ENCODE data around the gene DDX1. TPM values are rescaled to one million over a fixed set of nuclear protein-coding genes. Genes with fewer than 3 reads are reported as not detected.
"Not testable (repeated sequence)": the region's sequence is repeated elsewhere in the genome, so short reads cannot be mapped to it uniquely, and the experiment has no call there.

The DDX1 gene
- total RNA-seq, 2 experiments from 2014 or later: 42.7 to 91.8 TPM

DNA sequence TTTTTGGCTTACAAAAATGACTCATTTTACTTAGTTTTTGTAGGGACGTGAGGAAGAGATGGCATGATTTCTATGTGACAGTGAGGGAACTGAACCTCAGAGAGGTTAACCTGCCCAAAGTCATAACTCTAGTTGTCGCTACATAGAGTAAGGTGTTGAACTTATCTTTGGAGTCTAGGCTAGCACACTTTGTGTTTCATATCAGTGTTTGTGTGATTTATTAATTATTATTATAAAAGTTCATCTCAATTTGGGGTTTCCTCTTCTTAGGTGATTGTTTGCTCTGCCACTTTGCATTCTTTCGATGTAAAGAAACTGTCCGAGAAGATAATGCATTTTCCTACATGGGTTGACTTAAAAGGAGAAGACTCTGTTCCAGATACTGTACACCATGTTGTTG is 28.3 kb downstream of the DDX1 start:
- DNase-seq (ENCODE audit: low spot score): no peak
- Histone ChIP-seq H3K9me3 (ENCODE audit: low read length) (peaks cover 7% of the 10 kb centered on the region; the same call in 1 of the 2 replicates), H3K27ac (ENCODE audit: low read depth, low read length, poor library complexity, severe bottlenecking) (no peak overlapping the region), H3K4me2 (ENCODE audit: low read length) (no peak overlapping the region), H3K79me2 (ENCODE audit: insufficient read depth, low read depth, low read length) (no peaks in the 10 kb centered on the region), H3K36me3 (ENCODE audit: insufficient read depth, low read length) (peaks cover 95% of the 10 kb centered on the region), H3K4me1 (ENCODE audit: insufficient read depth, low read length, poor library complexity, severe bottlenecking) (no peaks in the 10 kb centered on the region), H3K4me3 (ENCODE audit: low read depth, low read length, poor library complexity, severe bottlenecking) (no peak overlapping the region), H3K9me2 (ENCODE audit: insufficient read depth, low read length) (no peaks in the 10 kb centered on the region), H4K20me1 (ENCODE audit: insufficient read depth, low read length) (no peaks in the 10 kb centered on the region), H2AFZ (ENCODE audit: low read length) (no peak overlapping the region)
- BruUV-seq (replicated peaks): no TSS peak
- TF ChIP-seq, protein P1, sequence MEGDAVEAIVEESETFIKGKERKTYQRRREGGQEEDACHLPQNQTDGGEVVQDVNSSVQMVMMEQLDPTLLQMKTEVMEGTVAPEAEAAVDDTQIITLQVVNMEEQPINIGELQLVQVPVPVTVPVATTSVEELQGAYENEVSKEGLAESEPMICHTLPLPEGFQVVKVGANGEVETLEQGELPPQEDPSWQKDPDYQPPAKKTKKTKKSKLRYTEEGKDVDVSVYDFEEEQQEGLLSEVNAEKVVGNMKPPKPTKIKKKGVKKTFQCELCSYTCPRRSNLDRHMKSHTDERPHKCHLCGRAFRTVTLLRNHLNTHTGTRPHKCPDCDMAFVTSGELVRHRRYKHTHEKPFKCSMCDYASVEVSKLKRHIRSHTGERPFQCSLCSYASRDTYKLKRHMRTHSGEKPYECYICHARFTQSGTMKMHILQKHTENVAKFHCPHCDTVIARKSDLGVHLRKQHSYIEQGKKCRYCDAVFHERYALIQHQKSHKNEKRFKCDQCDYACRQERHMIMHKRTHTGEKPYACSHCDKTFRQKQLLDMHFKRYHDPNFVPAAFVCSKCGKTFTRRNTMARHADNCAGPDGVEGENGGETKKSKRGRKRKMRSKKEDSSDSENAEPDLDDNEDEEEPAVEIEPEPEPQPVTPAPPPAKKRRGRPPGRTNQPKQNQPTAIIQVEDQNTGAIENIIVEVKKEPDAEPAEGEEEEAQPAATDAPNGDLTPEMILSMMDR (conservative IDR thresholded peaks at IDR 0.05; ENCODE audit: low read length): no peak
- no peak for TF ChIP-seq EZH2phosphoT487 (IDR thresholded peaks at IDR 0.05; ENCODE audit: borderline replicate concordance, low read depth, low read length)
- CTCF ChIA-PET (ENCODE audit: unreplicated experiment): no interaction called here
- intact Hi-C loops (cut with micrococcal nuclease; ENCODE audit: unreplicated experiment): no loop called here
- POLR2A ChIA-PET: no interaction called here

DNA sequence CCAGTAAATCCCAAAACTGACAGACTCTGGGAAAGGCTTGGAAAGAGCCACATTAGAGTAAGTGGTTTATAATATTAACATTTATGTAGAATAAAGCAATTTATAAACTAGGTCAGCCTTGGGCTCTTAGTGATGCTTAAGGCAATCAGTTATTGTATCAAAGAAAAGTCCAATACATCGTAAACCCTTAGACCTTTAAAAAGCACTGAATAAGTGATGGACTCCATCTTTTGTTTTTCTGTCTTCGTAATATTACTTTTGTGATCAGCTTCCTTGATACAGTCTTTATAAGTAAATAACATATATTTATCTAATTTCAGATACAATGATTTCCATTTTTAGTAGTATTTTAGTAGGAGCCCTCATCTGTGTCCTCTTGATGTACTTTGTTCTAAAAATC is 28.7 kb downstream of the DDX1 start:
- TF ChIP-seq, protein P1 (conservative IDR thresholded peaks at IDR 0.05; ENCODE audit: low read length): no peak
- TF ChIP-seq EZH2phosphoT487 (IDR thresholded peaks at IDR 0.05; ENCODE audit: borderline replicate concordance, low read depth, low read length): no peak
- BruUV-seq (replicated peaks): no TSS peak
- intact Hi-C loops (cut with micrococcal nuclease; ENCODE audit: unreplicated experiment): no loop called here
- H3K9me2 ChIP-seq (ENCODE audit: insufficient read depth, low read length): no peaks in the 10 kb centered on the region
- no peaks in the 10 kb centered on the region for H4K20me1 ChIP-seq (ENCODE audit: insufficient read depth, low read length)
- no peaks in the 10 kb centered on the region for H3K79me2 ChIP-seq (ENCODE audit: insufficient read depth, low read depth, low read length)
- H2AFZ ChIP-seq (ENCODE audit: low read length): no peak overlapping the region
- ChIA-PET POLR2A (no interaction called here), CTCF (ENCODE audit: unreplicated experiment) (no interaction called here)
- peaks cover 7% of the 10 kb centered on the region; the same call in 1 of the 2 replicates for H3K9me3 ChIP-seq (ENCODE audit: low read length)
- no peaks in the 10 kb centered on the region for H3K4me1 ChIP-seq (ENCODE audit: insufficient read depth, low read length, poor library complexity, severe bottlenecking)
- H3K4me2 ChIP-seq (ENCODE audit: low read length): no peak overlapping the region
- H3K4me3 ChIP-seq (ENCODE audit: low read depth, low read length, poor library complexity, severe bottlenecking): no peak overlapping the region
- peaks cover 95% of the 10 kb centered on the region for H3K36me3 ChIP-seq (ENCODE audit: insufficient read depth, low read length)
- no peak overlapping the region for H3K27ac ChIP-seq (ENCODE audit: low read depth, low read length, poor library complexity, severe bottlenecking)
- DNase-seq (ENCODE audit: low spot score): no peak

DNA sequence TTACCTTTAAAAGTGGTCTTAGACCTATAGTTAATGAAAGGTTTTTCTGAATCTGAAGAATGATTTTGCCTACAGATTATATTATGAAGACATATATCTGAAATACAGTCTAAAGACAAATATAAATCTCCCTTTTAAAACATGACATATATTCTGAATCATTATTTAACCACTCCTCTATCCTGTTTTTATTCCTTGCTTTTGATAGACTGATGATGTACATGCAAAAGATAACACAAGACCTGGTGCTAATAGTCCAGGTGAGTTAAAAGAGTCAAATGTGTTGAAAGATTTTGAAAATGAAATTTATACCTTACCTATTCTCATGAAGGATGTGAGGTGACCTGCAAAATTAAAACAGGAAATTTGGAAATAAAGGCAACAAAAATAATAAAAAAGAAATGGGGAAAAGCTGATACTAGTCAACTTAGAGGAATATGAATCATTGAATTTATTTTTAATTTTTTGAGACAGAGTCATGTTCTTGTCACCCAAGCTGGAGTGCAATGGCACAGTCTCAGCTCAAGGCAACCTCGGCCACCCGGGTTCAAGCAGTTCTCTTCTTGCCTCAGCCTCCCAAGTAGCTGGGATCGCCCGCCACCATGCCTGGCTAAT is 29.3 kb downstream of the DDX1 start:
- Histone ChIP-seq H3K79me2 (ENCODE audit: insufficient read depth, low read depth, low read length) (no peaks in the 10 kb centered on the region), H3K9me2 (ENCODE audit: insufficient read depth, low read length) (no peaks in the 10 kb centered on the region), H2AFZ (ENCODE audit: low read length) (no peak overlapping the region), H3K4me2 (ENCODE audit: low read length) (no peak overlapping the region), H4K20me1 (ENCODE audit: insufficient read depth, low read length) (no peaks in the 10 kb centered on the region), H3K4me3 (ENCODE audit: low read depth, low read length, poor library complexity, severe bottlenecking) (no peak overlapping the region), H3K27ac (ENCODE audit: low read depth, low read length, poor library complexity, severe bottlenecking) (no peak overlapping the region), H3K36me3 (ENCODE audit: insufficient read depth, low read length) (peaks cover 99% of the 10 kb centered on the region), H3K9me3 (ENCODE audit: low read length) (peaks cover 7% of the 10 kb centered on the region; the same call in 1 of the 2 replicates), H3K4me1 (ENCODE audit: insufficient read depth, low read length, poor library complexity, severe bottlenecking) (no peaks in the 10 kb centered on the region)
- intact Hi-C loops (cut with micrococcal nuclease; ENCODE audit: unreplicated experiment): no loop called here
- no TSS peak for BruUV-seq (replicated peaks)
- CTCF ChIA-PET (ENCODE audit: unreplicated experiment): no interaction called here
- DNase-seq (ENCODE audit: low spot score): no peak
- TF ChIP-seq EZH2phosphoT487 (IDR thresholded peaks at IDR 0.05; ENCODE audit: borderline replicate concordance, low read depth, low read length): no peak
- TF ChIP-seq, protein P1 (conservative IDR thresholded peaks at IDR 0.05; ENCODE audit: low read length): no peak
- POLR2A ChIA-PET: no interaction called here

DNA sequence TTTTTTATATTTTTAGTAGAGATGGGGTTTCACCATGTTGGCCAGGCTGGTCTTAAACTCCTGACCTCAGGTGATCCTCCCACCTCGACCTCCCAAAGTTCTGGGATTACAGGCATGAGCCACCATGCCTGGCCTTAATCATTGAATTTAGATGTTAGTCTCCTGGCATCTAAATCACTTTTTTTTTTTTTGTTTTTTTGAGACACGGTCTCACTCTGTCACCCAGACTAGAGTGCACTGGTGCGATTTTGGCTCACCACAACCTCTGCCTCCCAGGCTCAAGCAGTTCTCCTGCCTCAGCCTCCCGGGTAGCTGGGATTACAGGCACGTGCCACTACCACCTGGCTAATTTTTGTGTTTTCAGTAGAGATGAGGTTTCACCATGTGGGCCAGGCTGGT is 29.8 kb downstream of the DDX1 start:
- POLR2A ChIA-PET; CTCF ChIA-PET (ENCODE audit: unreplicated experiment); H3K79me2 ChIP-seq (ENCODE audit: insufficient read depth, low read depth, low read length); DNase-seq (ENCODE audit: low spot score); intact Hi-C loops (cut with micrococcal nuclease; ENCODE audit: unreplicated experiment); H4K20me1 ChIP-seq (ENCODE audit: insufficient read depth, low read length); H3K4me1 ChIP-seq (ENCODE audit: insufficient read depth, low read length, poor library complexity, severe bottlenecking); H3K27ac ChIP-seq (ENCODE audit: low read depth, low read length, poor library complexity, severe bottlenecking); H2AFZ ChIP-seq (ENCODE audit: low read length); H3K4me2 ChIP-seq (ENCODE audit: low read length); H3K9me2 ChIP-seq (ENCODE audit: insufficient read depth, low read length); H3K9me3 ChIP-seq (ENCODE audit: low read length); BruUV-seq (replicated peaks); H3K4me3 ChIP-seq (ENCODE audit: low read depth, low read length, poor library complexity, severe bottlenecking): not testable (repeated sequence)
- H3K36me3 ChIP-seq (ENCODE audit: insufficient read depth, low read length): peaks cover 99% of the 10 kb centered on the region
